GM06990 (cell line): ENCODE results near the gene SLC26A4.

Experiments used
- DNase-seq: peaks from one replicate; pipeline ENCODE4 v3.0.0-alpha.2; 2011; ENCODE audit not compliant: insufficient read length; ENCODE audit errors: extremely low read depth
- H3K27me3 ChIP-seq: replicated peaks from 2 replicates; pipeline ENCODE4 v1.6.0; 2011; ENCODE audit warnings: low read length; ENCODE audit not compliant: control insufficient read depth, insufficient read depth
- H3K36me3 ChIP-seq: 2 replicates; pipeline ENCODE4 v1.5.1; 2011; ENCODE audit warnings: low read length; ENCODE audit not compliant: control insufficient read depth, insufficient read depth
- H3K4me3 ChIP-seq: replicated peaks from 2 replicates; pipeline ENCODE4 v1.5.1; 2011; ENCODE audit warnings: low read depth, mild to moderate bottlenecking, control low read depth, low read length
- TF ChIP-seq, protein P1 (sequence below): IDR thresholded peaks from 2 replicates; pipeline ENCODE4 v1.5.1; 2011; ENCODE audit warnings: low read length, control low read depth, mild to moderate bottlenecking, inconsistent platforms; ENCODE audit not compliant: insufficient read depth, poor library complexity, severe bottlenecking

SLC26A4 gene

DNA sequence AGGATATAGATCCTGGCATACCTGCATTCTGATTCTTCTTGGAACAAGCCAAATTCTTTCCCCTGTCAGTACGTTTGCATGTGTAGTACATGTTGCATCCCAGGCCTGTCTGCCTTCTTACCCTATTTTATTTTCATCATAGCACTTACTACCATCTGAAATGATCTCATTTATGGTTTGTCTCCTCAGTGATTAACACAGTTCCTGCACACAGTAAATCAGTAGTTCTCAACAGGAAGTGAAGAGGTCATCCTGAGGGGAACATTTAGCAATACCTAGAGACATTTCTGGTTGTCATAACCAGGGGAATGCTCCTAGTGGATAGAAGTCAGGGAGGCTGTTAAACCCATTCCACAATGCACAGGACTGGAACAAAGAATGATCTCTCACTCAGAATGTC lies 38.2 kb upstream of the SLC26A4 start:
- H3K4me3 ChIP-seq: no peak overlapping the region
- no peak for DNase-seq
- TF ChIP-seq, protein P1, sequence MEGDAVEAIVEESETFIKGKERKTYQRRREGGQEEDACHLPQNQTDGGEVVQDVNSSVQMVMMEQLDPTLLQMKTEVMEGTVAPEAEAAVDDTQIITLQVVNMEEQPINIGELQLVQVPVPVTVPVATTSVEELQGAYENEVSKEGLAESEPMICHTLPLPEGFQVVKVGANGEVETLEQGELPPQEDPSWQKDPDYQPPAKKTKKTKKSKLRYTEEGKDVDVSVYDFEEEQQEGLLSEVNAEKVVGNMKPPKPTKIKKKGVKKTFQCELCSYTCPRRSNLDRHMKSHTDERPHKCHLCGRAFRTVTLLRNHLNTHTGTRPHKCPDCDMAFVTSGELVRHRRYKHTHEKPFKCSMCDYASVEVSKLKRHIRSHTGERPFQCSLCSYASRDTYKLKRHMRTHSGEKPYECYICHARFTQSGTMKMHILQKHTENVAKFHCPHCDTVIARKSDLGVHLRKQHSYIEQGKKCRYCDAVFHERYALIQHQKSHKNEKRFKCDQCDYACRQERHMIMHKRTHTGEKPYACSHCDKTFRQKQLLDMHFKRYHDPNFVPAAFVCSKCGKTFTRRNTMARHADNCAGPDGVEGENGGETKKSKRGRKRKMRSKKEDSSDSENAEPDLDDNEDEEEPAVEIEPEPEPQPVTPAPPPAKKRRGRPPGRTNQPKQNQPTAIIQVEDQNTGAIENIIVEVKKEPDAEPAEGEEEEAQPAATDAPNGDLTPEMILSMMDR: no peak
- H3K36me3 ChIP-seq: 0 out of 2 replicates have a peak, but pooled peaks cover 4% of the 10 kb centered on the region
- no peaks in the 10 kb centered on the region for H3K27me3 ChIP-seq

DNA sequence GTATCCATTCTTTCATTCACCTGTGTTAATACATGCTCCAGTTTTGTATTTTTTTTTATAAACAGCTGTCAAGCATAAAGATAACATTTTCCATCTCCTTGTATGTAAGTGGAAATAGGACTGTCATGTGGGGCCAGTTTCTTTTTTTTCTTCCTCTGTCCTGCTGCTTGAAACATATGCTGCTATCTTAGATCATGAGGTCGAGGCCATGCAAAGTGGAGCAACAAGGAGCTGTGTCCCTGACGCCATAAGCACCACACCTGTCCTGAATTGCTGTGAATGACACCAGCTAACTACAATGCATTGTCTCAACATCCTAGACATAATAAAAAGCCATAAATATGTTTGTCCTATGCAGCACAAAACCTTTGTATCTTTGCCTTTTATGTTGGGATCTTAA lies 37.7 kb upstream of the SLC26A4 start:
- no peaks in the 10 kb centered on the region for H3K27me3 ChIP-seq
- H3K4me3 ChIP-seq: no peak overlapping the region
- DNase-seq: no peak
- 0 out of 2 replicates have a peak, but pooled peaks cover 4% of the 10 kb centered on the region for H3K36me3 ChIP-seq
- TF ChIP-seq, protein P1: no peak

GRCh38 chr7:107627002-107627401 lies 33.6 kb upstream of the SLC26A4 start:
- H3K36me3 ChIP-seq: no peaks in the 10 kb centered on the region
- no peak overlapping the region for H3K4me3 ChIP-seq
- no peak for DNase-seq
- TF ChIP-seq, protein P1: no peak
- no peaks in the 10 kb centered on the region for H3K27me3 ChIP-seq

- no peak overlapping the region for H3K4me3 ChIP-seq
- H3K36me3 ChIP-seq: no peaks in the 10 kb centered on the region
- TF ChIP-seq, protein P1: no peak
- no peaks in the 10 kb centered on the region for H3K27me3 ChIP-seq
- no peak for DNase-seq
Measured at GRCh38 chr7:107628461-107629064, 32.1 kb upstream of the SLC26A4 start.

- H3K36me3 ChIP-seq: no peaks in the 10 kb centered on the region
- H3K4me3 ChIP-seq: no peak overlapping the region
- no peaks in the 10 kb centered on the region for H3K27me3 ChIP-seq
- no peak for DNase-seq
- TF ChIP-seq, protein P1: no peak
Measured at GRCh38 chr7:107630342-107630741, 30.3 kb upstream of the SLC26A4 start.
